ENCODE measurements around the gene BEGAIN. TPM values are rescaled to one million over a fixed set of nuclear protein-coding genes. Genes with fewer than 3 reads are reported as not detected.
"Not testable (repeated sequence)": the region's sequence is repeated elsewhere in the genome, so short reads cannot be mapped to it uniquely, and the experiment has no call there.

BEGAIN gene
- total RNA-seq, 1 donor from 2014 or later, result 7.0 TPM

DNA sequence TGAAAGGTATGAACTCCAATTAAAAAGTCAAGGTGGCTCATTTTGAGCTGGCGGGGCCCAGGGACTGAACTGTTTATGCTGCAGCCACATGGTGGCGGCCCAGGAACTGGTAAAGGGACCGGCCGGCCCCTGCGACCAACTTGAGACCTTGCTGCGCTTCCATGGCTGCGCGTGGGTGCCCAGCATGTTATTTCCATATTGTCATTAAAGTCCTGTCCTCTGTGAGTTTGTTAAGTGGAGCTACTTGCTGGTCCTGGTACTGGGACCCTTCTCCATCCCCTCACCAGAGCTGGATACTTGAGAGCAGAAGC lies 62.3 kb downstream of the BEGAIN start:
- DNase-seq (ENCODE audit: extremely low spot score, unreplicated experiment), result no peak
- no peak overlapping the region for H3K4me3 Mint-ChIP-seq (ENCODE audit: unreplicated experiment)
- H3K27ac Mint-ChIP-seq (ENCODE audit: unreplicated experiment), result no peak overlapping the region

DNA sequence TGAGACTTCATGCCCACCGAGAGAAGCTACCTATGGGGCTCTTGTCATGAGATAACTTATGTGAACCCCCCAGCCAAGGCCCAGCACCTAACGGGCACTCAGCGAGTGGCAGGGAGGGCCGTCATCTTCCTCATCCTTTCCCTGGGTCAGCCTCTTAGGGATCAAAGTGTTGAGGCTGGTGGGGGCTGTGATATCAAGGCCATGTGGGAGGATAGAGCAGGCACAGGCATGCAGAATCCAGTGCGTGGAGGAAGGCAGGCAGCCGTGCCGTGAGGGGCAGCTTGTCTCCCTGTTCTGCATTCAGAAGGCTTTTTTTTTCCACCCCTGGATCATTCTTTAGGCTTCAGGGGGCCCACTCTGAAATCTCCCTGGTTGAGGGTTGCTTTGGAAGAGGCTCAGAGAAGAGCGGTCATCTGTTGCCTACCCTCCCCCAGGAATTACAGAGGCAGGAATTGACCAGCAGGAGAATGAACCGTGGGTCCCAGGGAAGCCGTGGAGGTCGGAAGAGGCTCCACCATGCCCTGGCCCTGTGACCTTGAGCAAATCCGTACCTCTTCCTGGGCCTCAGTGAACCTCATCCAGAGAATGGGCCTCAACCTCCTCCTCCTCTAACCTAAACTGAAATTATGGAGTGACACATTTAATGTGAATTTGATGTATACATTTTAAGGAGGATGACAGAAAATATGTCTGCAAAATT lies 62.8 kb downstream of the BEGAIN start:
- TF ChIP-seq, protein P1, sequence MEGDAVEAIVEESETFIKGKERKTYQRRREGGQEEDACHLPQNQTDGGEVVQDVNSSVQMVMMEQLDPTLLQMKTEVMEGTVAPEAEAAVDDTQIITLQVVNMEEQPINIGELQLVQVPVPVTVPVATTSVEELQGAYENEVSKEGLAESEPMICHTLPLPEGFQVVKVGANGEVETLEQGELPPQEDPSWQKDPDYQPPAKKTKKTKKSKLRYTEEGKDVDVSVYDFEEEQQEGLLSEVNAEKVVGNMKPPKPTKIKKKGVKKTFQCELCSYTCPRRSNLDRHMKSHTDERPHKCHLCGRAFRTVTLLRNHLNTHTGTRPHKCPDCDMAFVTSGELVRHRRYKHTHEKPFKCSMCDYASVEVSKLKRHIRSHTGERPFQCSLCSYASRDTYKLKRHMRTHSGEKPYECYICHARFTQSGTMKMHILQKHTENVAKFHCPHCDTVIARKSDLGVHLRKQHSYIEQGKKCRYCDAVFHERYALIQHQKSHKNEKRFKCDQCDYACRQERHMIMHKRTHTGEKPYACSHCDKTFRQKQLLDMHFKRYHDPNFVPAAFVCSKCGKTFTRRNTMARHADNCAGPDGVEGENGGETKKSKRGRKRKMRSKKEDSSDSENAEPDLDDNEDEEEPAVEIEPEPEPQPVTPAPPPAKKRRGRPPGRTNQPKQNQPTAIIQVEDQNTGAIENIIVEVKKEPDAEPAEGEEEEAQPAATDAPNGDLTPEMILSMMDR (IDR thresholded peaks at IDR 0.05), result no peak
- peaks cover 3% of the 10 kb centered on the region for H3K36me3 Mint-ChIP-seq (ENCODE audit: unreplicated experiment)
- DNase-seq (ENCODE audit: extremely low spot score, unreplicated experiment), result no peak
- H3K4me1 Mint-ChIP-seq (ENCODE audit: unreplicated experiment), result peaks cover 8% of the 10 kb centered on the region
- H3K27me3 Mint-ChIP-seq (ENCODE audit: unreplicated experiment), result no peaks in the 10 kb centered on the region
- H3K4me3 Mint-ChIP-seq (ENCODE audit: unreplicated experiment), result no peak overlapping the region
- no peaks in the 10 kb centered on the region for H3K9me3 Mint-ChIP-seq (ENCODE audit: unreplicated experiment)
- H3K27ac Mint-ChIP-seq (ENCODE audit: unreplicated experiment), result no peak overlapping the region

More for the DNA sequence above, 62.3 kb downstream of the BEGAIN start:
- TF ChIP-seq, protein P1 (IDR thresholded peaks at IDR 0.05), result peak; percentile 49
- H3K36me3 Mint-ChIP-seq (ENCODE audit: unreplicated experiment), result peaks cover 3% of the 10 kb centered on the region
- H3K27me3 Mint-ChIP-seq (ENCODE audit: unreplicated experiment), result no peaks in the 10 kb centered on the region
- peaks cover 8% of the 10 kb centered on the region for H3K4me1 Mint-ChIP-seq (ENCODE audit: unreplicated experiment)
- H3K9me3 Mint-ChIP-seq (ENCODE audit: unreplicated experiment), result no peaks in the 10 kb centered on the region

- DNase-seq (ENCODE audit: extremely low spot score, unreplicated experiment), result no peak
- no peaks in the 10 kb centered on the region for H3K27me3 Mint-ChIP-seq (ENCODE audit: unreplicated experiment)
Measured at GRCh38 chr14:100523843-100524169, 63.4 kb downstream of the BEGAIN start.

GRCh38 chr14:100523131-100523842 lies 63.9 kb downstream of the BEGAIN start:
- TF ChIP-seq, protein P1 (IDR thresholded peaks at IDR 0.05), result no peak
- Mint-ChIP-seq H3K4me3 (ENCODE audit: unreplicated experiment) (no peak overlapping the region), H3K27ac (ENCODE audit: unreplicated experiment) (no peak overlapping the region), H3K4me1 (ENCODE audit: unreplicated experiment) (peaks cover 8% of the 10 kb centered on the region), H3K36me3 (ENCODE audit: unreplicated experiment) (peaks cover under 1% of the 10 kb centered on the region), H3K9me3 (ENCODE audit: unreplicated experiment) (no peaks in the 10 kb centered on the region), H3K27me3 (ENCODE audit: unreplicated experiment) (no peaks in the 10 kb centered on the region)
- DNase-seq (ENCODE audit: extremely low spot score, unreplicated experiment), result peak; percentile 77

More at GRCh38 chr14:100523843-100524169, 63.4 kb downstream of the BEGAIN start:
- Mint-ChIP-seq H3K27ac (ENCODE audit: unreplicated experiment) (no peak overlapping the region), H3K9me3 (ENCODE audit: unreplicated experiment) (no peaks in the 10 kb centered on the region), H3K4me1 (ENCODE audit: unreplicated experiment) (peaks cover 8% of the 10 kb centered on the region), H3K4me3 (ENCODE audit: unreplicated experiment) (no peak overlapping the region), H3K36me3 (ENCODE audit: unreplicated experiment) (peaks cover 3% of the 10 kb centered on the region)
- TF ChIP-seq, protein P1 (IDR thresholded peaks at IDR 0.05), result no peak

GRCh38 chr14:100522616-100523099 lies 64.6 kb downstream of the BEGAIN start:
- Mint-ChIP-seq H3K36me3 (ENCODE audit: unreplicated experiment) (peaks cover 3% of the 10 kb centered on the region), H3K27ac (ENCODE audit: unreplicated experiment) (no peak overlapping the region), H3K4me1 (ENCODE audit: unreplicated experiment) (peaks cover 8% of the 10 kb centered on the region), H3K4me3 (ENCODE audit: unreplicated experiment) (no peak overlapping the region), H3K9me3 (ENCODE audit: unreplicated experiment) (no peaks in the 10 kb centered on the region), H3K27me3 (ENCODE audit: unreplicated experiment) (no peaks in the 10 kb centered on the region)
- DNase-seq (ENCODE audit: extremely low spot score, unreplicated experiment), result peak; percentile 72
- TF ChIP-seq, protein P1 (IDR thresholded peaks at IDR 0.05), result no peak

- H3K4me1 Mint-ChIP-seq (ENCODE audit: unreplicated experiment); DNase-seq (ENCODE audit: extremely low spot score, unreplicated experiment); H3K36me3 Mint-ChIP-seq (ENCODE audit: unreplicated experiment); H3K27me3 Mint-ChIP-seq (ENCODE audit: unreplicated experiment); H3K27ac Mint-ChIP-seq (ENCODE audit: unreplicated experiment); H3K4me3 Mint-ChIP-seq (ENCODE audit: unreplicated experiment): not testable (repeated sequence)
- peaks cover 13% of the 10 kb centered on the region for H3K9me3 Mint-ChIP-seq (ENCODE audit: unreplicated experiment)
Measured at GRCh38 chr14:100506053-100506452, 81.2 kb downstream of the BEGAIN start.
